Suppressor macrophage (primary cell): Measurements from ENCODE around the gene TRPM6.
"Not testable (repeated sequence)": the region's sequence is repeated elsewhere in the genome, so short reads cannot be mapped to it uniquely, and the experiment has no call there.

ENCODE experiments used
- DNase-seq, 4 experiments: peaks; one replicate each; pipeline ENCODE4 v3.0.0-alpha.2; 2020 to 2022

TRPM6 gene

GRCh38 chr9:74855072-74855471, 32.6 kb downstream of the TRPM6 start:
- DNase-seq: no peak

GRCh38 chr9:74853024-74853423, 34.7 kb downstream of the TRPM6 start:
- not testable (repeated sequence) for DNase-seq

GRCh38 chr9:74848153-74848525, 39.6 kb downstream of the TRPM6 start:
- DNase-seq: no peak

GRCh38 chr9:74847478-74848152, 40.1 kb downstream of the TRPM6 start:
- no peak for DNase-seq

- DNase-seq: no peak
These were observed 41.0 kb downstream of the TRPM6 start for GRCh38 chr9:74846766-74847165.

- DNase-seq: no peak
These were observed 49.4 kb downstream of the TRPM6 start for GRCh38 chr9:74838351-74838750.

- DNase-seq: no peak
These were observed 63.1 kb downstream of the TRPM6 start for GRCh38 chr9:74824654-74825053.

- DNase-seq: no peak
These were observed 66.1 kb downstream of the TRPM6 start for GRCh38 chr9:74821636-74822035.

GRCh38 chr9:74817816-74818215, 69.9 kb downstream of the TRPM6 start:
- no peak for DNase-seq

- DNase-seq: no peak
These were observed 70.4 kb downstream of the TRPM6 start for GRCh38 chr9:74817281-74817810.

GRCh38 chr9:74810200-74810599, 77.5 kb downstream of the TRPM6 start:
- no peak for DNase-seq

- DNase-seq: no peak
These were observed 83.7 kb downstream of the TRPM6 start for GRCh38 chr9:74804018-74804385.

- DNase-seq: no peak
These were observed 84.2 kb downstream of the TRPM6 start for GRCh38 chr9:74803376-74804017.

GRCh38 chr9:74800226-74800625, 87.5 kb downstream of the TRPM6 start:
- no peak for DNase-seq

- no peak for DNase-seq
These were observed 91.9 kb downstream of the TRPM6 start for GRCh38 chr9:74795803-74796202.

GRCh38 chr9:74795081-74795480, 92.6 kb downstream of the TRPM6 start:
- DNase-seq: no peak

- DNase-seq: no peak
These were observed 103.2 kb downstream of the TRPM6 start for GRCh38 chr9:74784506-74784905.

- DNase-seq: no peak
These were observed 104.3 kb downstream of the TRPM6 start for GRCh38 chr9:74783408-74783807.

GRCh38 chr9:74777136-74777879, 110.4 kb downstream of the TRPM6 start:
- DNase-seq: peak; percentile 75 to 85 (median 82)

GRCh38 chr9:74775396-74775795, 112.3 kb downstream of the TRPM6 start:
- no peak for DNase-seq

- peak; percentile 81 to 88 (median 88) for DNase-seq
These were observed 113.7 kb downstream of the TRPM6 start for GRCh38 chr9:74773886-74774479.

- no peak for DNase-seq
These were observed 115.6 kb downstream of the TRPM6 start for GRCh38 chr9:74772121-74772520.

GRCh38 chr9:74771672-74772071, 116.0 kb downstream of the TRPM6 start:
- no peak for DNase-seq
